Measurements from ENCODE around the gene SNX21.
A peak's percentile ranks its signal among the peaks of the same experiment; 100 is the strongest.

Gene SNX21

DNA sequence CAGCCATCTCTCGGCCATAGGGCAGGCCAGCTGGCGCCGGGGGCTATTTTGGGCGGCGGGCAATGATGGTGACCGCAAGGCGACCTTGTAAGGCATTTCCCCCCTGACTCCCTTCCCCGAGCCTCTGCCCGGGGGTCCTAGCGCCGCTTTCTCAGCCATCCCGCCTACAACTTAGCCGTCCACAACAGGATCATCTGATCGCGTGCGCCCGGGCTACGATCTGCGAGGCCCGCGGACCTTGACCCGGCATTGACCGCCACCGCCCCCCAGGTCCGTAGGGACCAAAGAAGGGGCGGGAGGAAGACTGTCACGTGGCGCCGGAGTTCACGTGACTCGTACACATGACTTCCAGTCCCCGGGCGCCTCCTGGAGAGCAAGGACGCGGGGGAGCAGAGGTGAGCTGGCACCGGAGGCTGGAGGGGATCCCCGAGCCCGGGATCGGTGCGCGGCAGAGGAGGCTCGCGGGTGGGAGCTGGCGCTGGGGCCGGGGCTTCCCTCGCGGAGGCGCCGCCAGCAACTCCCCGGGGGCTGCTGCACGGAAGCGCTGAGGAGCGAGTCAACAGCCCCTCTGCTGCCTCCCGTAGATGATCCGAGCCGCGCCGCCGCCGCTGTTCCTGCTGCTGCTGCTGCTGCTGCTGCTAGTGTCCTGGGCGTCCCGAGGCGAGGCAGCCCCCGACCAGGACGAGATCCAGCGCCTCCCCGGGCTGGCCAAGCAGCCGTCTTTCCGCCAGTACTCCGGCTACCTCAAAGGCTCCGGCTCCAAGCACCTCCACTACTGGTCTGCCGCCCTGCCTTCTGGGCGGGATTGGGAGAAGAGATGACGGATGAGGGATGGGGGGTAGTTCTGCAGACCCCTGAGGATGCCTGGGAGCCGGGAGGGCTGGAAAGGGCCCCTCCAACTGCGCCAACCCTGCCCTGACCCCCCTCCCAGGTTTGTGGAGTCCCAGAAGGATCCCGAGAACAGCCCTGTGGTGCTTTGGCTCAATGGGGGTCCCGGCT is 57.7 kb downstream of the SNX21 start, which contains the start of the genes CTSA and NEURL2:
Gene CTSA (plus strand): TSS at position 351 of the 999 bp plus-strand sequence. CDS start 234 bp downstream, at position 585.
Gene NEURL2 (minus strand): TSS at position 224 of the 999 bp plus-strand sequence. CDS start 217 bp downstream, at position 7.
- ATAC-seq (ENCODE audit: insufficient read depth, low read depth) (peak; percentile 86), DNase-seq (peak; percentile 88)
- peak within 1 kb of the TSS; percentile 96 for H3K9ac ChIP-seq (ENCODE audit: low read depth, low read length)
- TF ChIP-seq, protein P1, sequence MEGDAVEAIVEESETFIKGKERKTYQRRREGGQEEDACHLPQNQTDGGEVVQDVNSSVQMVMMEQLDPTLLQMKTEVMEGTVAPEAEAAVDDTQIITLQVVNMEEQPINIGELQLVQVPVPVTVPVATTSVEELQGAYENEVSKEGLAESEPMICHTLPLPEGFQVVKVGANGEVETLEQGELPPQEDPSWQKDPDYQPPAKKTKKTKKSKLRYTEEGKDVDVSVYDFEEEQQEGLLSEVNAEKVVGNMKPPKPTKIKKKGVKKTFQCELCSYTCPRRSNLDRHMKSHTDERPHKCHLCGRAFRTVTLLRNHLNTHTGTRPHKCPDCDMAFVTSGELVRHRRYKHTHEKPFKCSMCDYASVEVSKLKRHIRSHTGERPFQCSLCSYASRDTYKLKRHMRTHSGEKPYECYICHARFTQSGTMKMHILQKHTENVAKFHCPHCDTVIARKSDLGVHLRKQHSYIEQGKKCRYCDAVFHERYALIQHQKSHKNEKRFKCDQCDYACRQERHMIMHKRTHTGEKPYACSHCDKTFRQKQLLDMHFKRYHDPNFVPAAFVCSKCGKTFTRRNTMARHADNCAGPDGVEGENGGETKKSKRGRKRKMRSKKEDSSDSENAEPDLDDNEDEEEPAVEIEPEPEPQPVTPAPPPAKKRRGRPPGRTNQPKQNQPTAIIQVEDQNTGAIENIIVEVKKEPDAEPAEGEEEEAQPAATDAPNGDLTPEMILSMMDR (IDR thresholded peaks at IDR 0.05; ENCODE audit: borderline replicate concordance, extremely low read depth, low read length, poor library complexity, severe bottlenecking): peak; percentile 1
- TF ChIP-seq EZH2 (IDR thresholded peaks at IDR 0.05; ENCODE audit: borderline replicate concordance, low read depth, low read length, severe bottlenecking): no peak
- H3K27ac ChIP-seq (ENCODE audit: low read length): peak within 1 kb of the TSS; percentile 92
- no peaks in the 10 kb centered on the region for H4K20me1 ChIP-seq (ENCODE audit: insufficient read depth, low read length)
- H3K4me3 ChIP-seq (ENCODE audit: low read depth in 1 of 2, low read length in 2 of 2): peak within 1 kb of the TSS; percentile 95 to 96
- H2AFZ ChIP-seq (ENCODE audit: low read depth, low read length): peak within 1 kb of the TSS; percentile 99
- peaks cover 30% of the 10 kb centered on the region for H3K4me1 ChIP-seq (ENCODE audit: insufficient read depth, low read length)
- peaks cover 21% of the 10 kb centered on the region for H3K79me2 ChIP-seq (ENCODE audit: insufficient read depth, low read length)
- peaks cover 35% of the 10 kb centered on the region for H3K36me3 ChIP-seq (ENCODE audit: insufficient read depth, low read length)
- H3K9me3 ChIP-seq (ENCODE audit: insufficient read depth, low read length, severe bottlenecking): no peaks in the 10 kb centered on the region
- no peaks in the 10 kb centered on the region for H3K27me3 ChIP-seq (ENCODE audit: insufficient read depth, low read length, poor library complexity)
- H3K4me2 ChIP-seq (ENCODE audit: insufficient read depth, low read length): peak within 1 kb of the TSS; percentile 99

DNA sequence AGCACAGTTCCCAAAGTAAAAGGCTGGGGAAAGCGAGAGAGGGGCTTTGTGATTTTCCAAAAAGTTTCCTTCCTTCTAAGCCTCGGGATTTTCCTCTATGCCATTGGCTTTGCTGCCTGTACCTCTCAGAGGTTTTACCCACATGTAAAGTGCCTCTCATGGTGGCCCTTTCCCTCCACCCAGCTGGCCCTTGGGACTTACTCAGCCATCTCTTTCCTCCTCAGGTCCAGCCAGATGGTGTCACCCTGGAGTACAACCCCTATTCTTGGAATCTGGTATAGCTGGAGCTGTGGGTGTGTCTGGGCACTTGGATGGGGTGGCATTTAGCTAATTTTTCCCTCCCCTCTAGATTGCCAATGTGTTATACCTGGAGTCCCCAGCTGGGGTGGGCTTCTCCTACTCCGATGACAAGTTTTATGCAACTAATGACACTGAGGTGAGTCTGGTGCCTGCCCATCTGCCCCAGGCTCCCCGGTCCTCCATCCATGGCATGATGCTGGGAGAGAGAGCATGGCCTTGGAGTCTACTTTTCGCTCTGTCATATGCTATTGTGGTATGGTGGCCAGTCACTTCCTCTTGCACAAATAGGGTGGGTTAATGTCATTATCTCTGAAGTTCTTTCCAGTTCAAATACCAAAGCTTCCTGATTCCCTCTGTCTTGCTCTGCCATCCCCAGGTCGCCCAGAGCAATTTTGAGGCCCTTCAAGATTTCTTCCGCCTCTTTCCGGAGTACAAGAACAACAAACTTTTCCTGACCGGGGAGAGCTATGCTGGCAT is 58.6 kb downstream of the SNX21 start:
- H3K79me2 ChIP-seq (ENCODE audit: insufficient read depth, low read length): peaks cover 20% of the 10 kb centered on the region
- H2AFZ ChIP-seq (ENCODE audit: low read depth, low read length): peak overlapping the region; percentile 99
- DNase-seq (no peak), ATAC-seq (ENCODE audit: insufficient read depth, low read depth) (no peak)
- peak overlapping the region; percentile 92 for H3K27ac ChIP-seq (ENCODE audit: low read length)
- H3K4me1 ChIP-seq (ENCODE audit: insufficient read depth, low read length): peaks cover 30% of the 10 kb centered on the region
- no peaks in the 10 kb centered on the region for H3K9me3 ChIP-seq (ENCODE audit: insufficient read depth, low read length, severe bottlenecking)
- H4K20me1 ChIP-seq (ENCODE audit: insufficient read depth, low read length): no peaks in the 10 kb centered on the region
- peaks cover 35% of the 10 kb centered on the region for H3K36me3 ChIP-seq (ENCODE audit: insufficient read depth, low read length)
- H3K4me2 ChIP-seq (ENCODE audit: insufficient read depth, low read length): peak overlapping the region; percentile 99
- H3K4me3 ChIP-seq (ENCODE audit: low read depth in 1 of 2, low read length in 2 of 2): peak overlapping the region; percentile 95 to 96
- H3K9ac ChIP-seq (ENCODE audit: low read depth, low read length): peak overlapping the region; percentile 96
- no peak for TF ChIP-seq EZH2 (IDR thresholded peaks at IDR 0.05; ENCODE audit: borderline replicate concordance, low read depth, low read length, severe bottlenecking)
- TF ChIP-seq, protein P1 (IDR thresholded peaks at IDR 0.05; ENCODE audit: borderline replicate concordance, extremely low read depth, low read length, poor library complexity, severe bottlenecking): no peak
- no peaks in the 10 kb centered on the region for H3K27me3 ChIP-seq (ENCODE audit: insufficient read depth, low read length, poor library complexity)
